Smooth muscle cell of the brain vasculature (primary cell): Measurements from ENCODE around the gene ANTXRL.
A peak's percentile ranks its signal among the peaks of the same experiment; 100 is the strongest.
"Not testable (repeated sequence)": the region's sequence is repeated elsewhere in the genome, so short reads cannot be mapped to it uniquely, and the experiment has no call there.

ENCODE experiments used
- DNase-seq: peaks from one replicate; pipeline ENCODE4 v3.0.0-alpha.2; 2012; ENCODE audit warnings: low read depth, low spot score

ANTXRL gene

GRCh38 chr10:46308113-46308415, 21.3 kb downstream of the ANTXRL start:
- no peak for DNase-seq

GRCh38 chr10:46308666-46309450, 22.1 kb downstream of the ANTXRL start:
- no peak for DNase-seq

GRCh38 chr10:46309511-46310142, 22.8 kb downstream of the ANTXRL start:
- DNase-seq = no peak

GRCh38 chr10:46310143-46310514, 23.3 kb downstream of the ANTXRL start:
- no peak for DNase-seq

- DNase-seq = no peak
These were observed 24.1 kb downstream of the ANTXRL start for GRCh38 chr10:46310851-46311250.

GRCh38 chr10:46311501-46311951, 24.7 kb downstream of the ANTXRL start:
- DNase-seq = no peak

GRCh38 chr10:46311961-46312431, 25.2 kb downstream of the ANTXRL start:
- not testable (repeated sequence) for DNase-seq

GRCh38 chr10:46312953-46313352, 26.2 kb downstream of the ANTXRL start:
- no peak for DNase-seq

- no peak for DNase-seq
These were observed 27.3 kb downstream of the ANTXRL start for GRCh38 chr10:46314071-46314470.

GRCh38 chr10:46315071-46315860, 28.5 kb downstream of the ANTXRL start:
- not testable (repeated sequence) for DNase-seq

GRCh38 chr10:46317370-46317769, 30.6 kb downstream of the ANTXRL start:
- DNase-seq = no peak

- DNase-seq = no peak
These were observed 31.1 kb downstream of the ANTXRL start for GRCh38 chr10:46317889-46318288.

- no peak for DNase-seq
These were observed 32.0 kb downstream of the ANTXRL start for GRCh38 chr10:46318799-46319198.

- DNase-seq = no peak
These were observed 32.6 kb downstream of the ANTXRL start for GRCh38 chr10:46319389-46319788.

- DNase-seq = no peak
These were observed 35.0 kb downstream of the ANTXRL start for GRCh38 chr10:46321770-46322169.

GRCh38 chr10:46323176-46323575, 36.4 kb downstream of the ANTXRL start:
- no peak for DNase-seq

GRCh38 chr10:46325021-46325420, 38.2 kb downstream of the ANTXRL start:
- no peak for DNase-seq

- no peak for DNase-seq
These were observed 39.3 kb downstream of the ANTXRL start for GRCh38 chr10:46326066-46326465.

- no peak for DNase-seq
These were observed 40.2 kb downstream of the ANTXRL start for GRCh38 chr10:46326971-46327370.

GRCh38 chr10:46327685-46328084, 40.9 kb downstream of the ANTXRL start:
- DNase-seq = no peak

GRCh38 chr10:46328853-46329689, 42.3 kb downstream of the ANTXRL start:
- DNase-seq = no peak

- peak; percentile 29 for DNase-seq
These were observed 42.9 kb downstream of the ANTXRL start for GRCh38 chr10:46329690-46330016.
